Bronchial epithelial cell (primary cell): Measurements from ENCODE around the gene FIGNL2. TPM values are rescaled to one million over a fixed set of nuclear protein-coding genes. Genes with fewer than 3 reads are reported as not detected.

Experiments
- DNase-seq: peaks from one replicate; pipeline ENCODE4 v3.0.0-alpha.2; 2010; ENCODE audit warnings: low read depth
- FAIRE-seq: peaks from 2 replicates; lab custom pipeline; 2011; peaks lifted over from hg19 to GRCh38; lab: Jason Lieb, UNC
- H3K27me3 ChIP-seq: 2 replicates; pipeline ENCODE4 v1.5.1; 2011; ENCODE audit warnings: low read length; ENCODE audit not compliant: control insufficient read depth, insufficient read depth
- H3K36me3 ChIP-seq: 2 replicates; pipeline ENCODE4 v1.5.1; 2011; ENCODE audit warnings: low read length; ENCODE audit not compliant: control insufficient read depth, insufficient read depth
- H3K4me3 ChIP-seq: 2 replicates; pipeline ENCODE4 v1.5.1; 2011; ENCODE audit warnings: mild to moderate bottlenecking, low read depth, low read length, control low read depth
- CTCF ChIP-seq: IDR thresholded peaks from 2 replicates; pipeline ENCODE4 v1.5.1; 2011; ENCODE audit warnings: mild to moderate bottlenecking, moderate library complexity, low read length, control low read depth, inconsistent platforms; ENCODE audit not compliant: insufficient read depth, severe bottlenecking
- total RNA-seq: library from RNA; depleted of rRNA; stranded (reverse); fragments of >200 nt; gene quantifications from 2 replicates; pipeline ENCODE4 v1.2.1, GENCODE V29; 2014

FIGNL2 gene
- total RNA-seq, 1 donor from 2014 or later: not detected

GRCh38 chr12:51773145-51773869 is 75.2 kb downstream of the FIGNL2 start:
- peak; percentile 79 for DNase-seq
- Histone ChIP-seq H3K27me3 (no peaks in the 10 kb centered on the region), H3K36me3 (no peaks in the 10 kb centered on the region), H3K4me3 (no peak overlapping the region)
- TF ChIP-seq CTCF: no peak
- no peak for FAIRE-seq

GRCh38 chr12:51771008-51771407 is 77.5 kb downstream of the FIGNL2 start:
- TF ChIP-seq CTCF: no peak
- Histone ChIP-seq H3K4me3 (no peak overlapping the region), H3K27me3 (no peaks in the 10 kb centered on the region), H3K36me3 (no peaks in the 10 kb centered on the region)
- DNase-seq (no peak), FAIRE-seq (no peak)

Other genes starting within 250 kb of the FIGNL2 start
- gene ANKRD33, start 39.4 kb upstream of the FIGNL2 start, total RNA-seq: not detected in 2 replicates
- gene ACVRL1, start 58.8 kb upstream of the FIGNL2 start, total RNA-seq: under 0.01 TPM in 1 of 2 replicates, not detected in the other
- gene ACVR1B, start 103.0 kb upstream of the FIGNL2 start, total RNA-seq: 12.1 and 15.6 TPM in 2 replicates
- gene TAMALIN, start 158.2 kb upstream of the FIGNL2 start, total RNA-seq: under 0.01 TPM in 1 of 2 replicates, not detected in the other
- 0.38 and 0.79 TPM in 2 replicates for gene NR4A1, start 202.7 kb upstream of the FIGNL2 start, total RNA-seq
- gene ATG101, start 221.3 kb upstream of the FIGNL2 start, total RNA-seq: 153 and 181 TPM in 2 replicates
- 0.13 and 0.26 TPM in 2 replicates for gene SMIM41, start 231.0 kb upstream of the FIGNL2 start, total RNA-seq